SU-DHL-6 (cell line): Measurements from ENCODE around the gene EDA2R.

Experiments
- H2AFZ ChIP-seq: fragments of 200-600 bp; sonication (generic); 2 replicates; pipeline ENCODE4 v1.6.1; 2014; ENCODE audit warnings: low read depth, mild to moderate bottlenecking, moderate library complexity, mixed read lengths, antibody characterized with exemption, low read length; ENCODE audit not compliant: severe bottlenecking
- H3F3A ChIP-seq: fragments of 200-600 bp; shearing (Covaris generic); 2 replicates; pipeline ENCODE4 v1.6.0; 2016; ENCODE audit warnings: antibody characterized with exemption, mild to moderate bottlenecking; ENCODE audit not compliant: insufficient read depth
- H3K27ac ChIP-seq: fragments of 200-600 bp; sonication (generic); 2 replicates; pipeline ENCODE4 v1.5.1; 2016; ENCODE audit warnings: low read depth, mild to moderate bottlenecking, low read length, moderate library complexity, mixed read lengths
- H3K27me3 ChIP-seq: fragments of 200-600 bp; sonication (generic), shearing (Covaris generic); 2 replicates; pipeline ENCODE4 v1.6.0; 2014; ENCODE audit warnings: mild to moderate bottlenecking, low read length
- H3K36me3 ChIP-seq: fragments of 200-600 bp; sonication (generic); 2 replicates; pipeline ENCODE4 v1.6.1; 2014; ENCODE audit warnings: mild to moderate bottlenecking, low read length, mixed read lengths
- H3K4me2 ChIP-seq: fragments of 300-600, 200-600 bp; shearing (Covaris generic), sonication (generic); 2 replicates; pipeline ENCODE4 v1.6.0; 2014; ENCODE audit warnings: low read length, low read depth, mild to moderate bottlenecking; ENCODE audit not compliant: poor library complexity, severe bottlenecking
- H3K4me3 ChIP-seq: fragments of 200-600 bp; sonication (generic); 2 replicates; pipeline ENCODE4 v1.5.1; 2014; ENCODE audit warnings: antibody characterized with exemption, low read length, mild to moderate bottlenecking, mixed read lengths; ENCODE audit not compliant: insufficient read depth, poor library complexity, severe bottlenecking
- H3K79me2 ChIP-seq: fragments of 200-600 bp; sonication (generic); 2 replicates; pipeline ENCODE4 v1.6.1; 2014; ENCODE audit warnings: mild to moderate bottlenecking, low read length, moderate library complexity; ENCODE audit not compliant: insufficient read depth
- H3K9ac ChIP-seq: fragments of 200-600 bp; sonication (generic); 2 replicates; pipeline ENCODE4 v1.7.0; 2014; ENCODE audit warnings: mild to moderate bottlenecking, low read length
- H3K9me2 ChIP-seq: fragments of 200-600 bp; sonication (generic); replicated peaks from 2 replicates; pipeline ENCODE4 v1.6.1; 2014; ENCODE audit warnings: low read length; ENCODE audit not compliant: insufficient read depth
- H3K9me3 ChIP-seq: fragments of 200-600 bp; sonication (generic); 2 replicates; pipeline ENCODE4 v1.6.1; 2014; ENCODE audit warnings: low read length, mixed read lengths; ENCODE audit not compliant: insufficient read depth
- H4K20me1 ChIP-seq: fragments of 200-600 bp; sonication (generic); 2 replicates; pipeline ENCODE4 v1.6.1; 2014; ENCODE audit warnings: low read depth, mild to moderate bottlenecking, antibody characterized with exemption, low read length, moderate library complexity, mixed read lengths
- CTCF ChIP-seq: fragments of 200-600 bp; sonication (generic); IDR thresholded peaks from one replicate; pipeline ENCODE4 v1.5.1; 2017; ENCODE audit warnings: antibody characterized with exemption, mild to moderate bottlenecking, low read length, moderate library complexity; ENCODE audit not compliant: insufficient read depth, poor library complexity, severe bottlenecking
- EZH2phosphoT487 ChIP-seq: fragments of 200-600 bp; sonication (generic), shearing (Covaris generic); conservative IDR thresholded peaks from 2 replicates; pipeline ENCODE4 v1.6.1; 2018; ENCODE audit warnings: mild to moderate bottlenecking, antibody characterized with exemption, low read length, moderate library complexity, mixed read lengths

Gene EDA2R

DNA sequence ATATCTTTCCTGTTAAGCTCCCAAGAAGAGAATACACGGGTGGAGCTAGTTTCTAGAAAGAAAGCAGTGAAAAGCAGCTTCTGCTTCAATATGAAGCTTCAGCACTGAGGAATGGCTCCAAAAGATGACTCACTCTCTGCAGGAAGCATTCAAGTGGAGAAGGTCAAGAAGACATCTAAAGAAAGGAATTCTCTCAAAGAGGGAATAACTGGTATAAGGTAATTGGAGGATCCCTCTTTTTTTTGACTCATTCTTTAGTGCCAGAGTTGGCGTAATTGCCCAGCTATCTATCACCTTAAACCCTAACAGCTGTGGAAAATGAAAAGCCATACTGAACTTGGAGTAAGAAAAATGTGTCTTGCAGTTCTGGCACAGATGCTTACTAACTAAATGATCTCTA is 3.5 kb downstream of the EDA2R start:
- Histone ChIP-seq H3K27me3 (no peaks in the 10 kb centered on the region), H3K79me2 (no peaks in the 10 kb centered on the region), H2AFZ (no peak overlapping the region), H3K36me3 (no peaks in the 10 kb centered on the region), H3F3A (no peaks in the 10 kb centered on the region), H3K9ac (no peak overlapping the region), H3K4me2 (no peak overlapping the region), H3K9me2 (no peaks in the 10 kb centered on the region), H3K4me3 (no peak overlapping the region), H3K9me3 (no peaks in the 10 kb centered on the region), H3K27ac (no peak overlapping the region), H4K20me1 (no peaks in the 10 kb centered on the region)
- TF ChIP-seq EZH2phosphoT487, result no peak
- TF ChIP-seq CTCF, result no peak

GRCh38 chrX:66634272-66634671 is 4.6 kb downstream of the EDA2R start:
- H3K4me2 ChIP-seq, result no peak overlapping the region
- H3K4me3 ChIP-seq, result no peak overlapping the region
- H3K9me2 ChIP-seq, result no peaks in the 10 kb centered on the region
- H3K27me3 ChIP-seq, result no peaks in the 10 kb centered on the region
- H3K9me3 ChIP-seq, result no peaks in the 10 kb centered on the region
- no peaks in the 10 kb centered on the region for H4K20me1 ChIP-seq
- no peak overlapping the region for H3K27ac ChIP-seq
- H3K9ac ChIP-seq, result no peak overlapping the region
- H2AFZ ChIP-seq, result no peak overlapping the region
- H3K79me2 ChIP-seq, result no peaks in the 10 kb centered on the region
- no peaks in the 10 kb centered on the region for H3F3A ChIP-seq
- H3K36me3 ChIP-seq, result no peaks in the 10 kb centered on the region
- no peak for TF ChIP-seq EZH2phosphoT487
- TF ChIP-seq CTCF, result no peak

- Histone ChIP-seq H3K4me2 (no peak overlapping the region), H3K27me3 (no peaks in the 10 kb centered on the region), H2AFZ (no peak overlapping the region), H3K9me2 (no peaks in the 10 kb centered on the region), H3K79me2 (no peaks in the 10 kb centered on the region), H3K9me3 (no peaks in the 10 kb centered on the region), H4K20me1 (no peaks in the 10 kb centered on the region), H3K36me3 (no peaks in the 10 kb centered on the region), H3K27ac (no peak overlapping the region), H3K9ac (no peak overlapping the region), H3K4me3 (no peak overlapping the region), H3F3A (no peaks in the 10 kb centered on the region)
- TF ChIP-seq CTCF, result no peak
- no peak for TF ChIP-seq EZH2phosphoT487
Observed at GRCh38 chrX:66633541-66633940, 5.3 kb downstream of the EDA2R start.

DNA sequence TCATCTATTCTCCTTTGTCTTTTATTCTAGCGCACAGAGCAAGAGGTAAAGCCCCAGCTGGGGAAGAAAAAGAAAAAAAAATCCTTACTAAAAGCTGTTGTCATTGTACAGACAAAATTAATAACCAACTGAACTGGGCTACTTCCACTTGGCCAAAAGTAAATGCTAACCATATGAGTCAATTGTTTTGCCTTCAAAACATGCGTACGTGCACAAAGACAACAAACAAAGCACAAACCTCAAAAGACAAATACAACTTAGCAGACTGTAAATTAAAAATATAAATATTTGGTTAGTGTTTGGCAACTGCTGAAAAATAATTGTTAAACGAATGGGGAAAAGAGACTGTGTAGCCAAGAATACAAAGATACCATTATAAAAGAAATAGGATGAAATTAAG is 5.9 kb downstream of the EDA2R start:
- Histone ChIP-seq H3K4me2 (no peak overlapping the region), H3K9ac (no peak overlapping the region), H3K9me3 (no peaks in the 10 kb centered on the region), H3K27me3 (no peaks in the 10 kb centered on the region), H3K36me3 (no peaks in the 10 kb centered on the region), H3K79me2 (no peaks in the 10 kb centered on the region), H3F3A (no peaks in the 10 kb centered on the region), H3K27ac (no peak overlapping the region), H2AFZ (no peak overlapping the region), H3K9me2 (no peaks in the 10 kb centered on the region), H4K20me1 (no peaks in the 10 kb centered on the region), H3K4me3 (no peak overlapping the region)
- TF ChIP-seq EZH2phosphoT487 (no peak), CTCF (no peak)
